ENCODE results near the gene TSPAN15. TPM values are rescaled to one million over a fixed set of nuclear protein-coding genes. Genes with fewer than 3 reads are reported as not detected.

TSPAN15 gene
- polyA plus RNA-seq (ENCODE audit: insufficient read length in 12 of 12) = 10 to 100 TPM in 11 of 12 donors, not detected in 1; 38.6 to 92.3 (median 71.5) TPM
- long read RNA-seq, donor 1, transcript TSPAN15-201 (8 exons, 1,698 nt) = major isoform, 17 of 31 reads
- long read RNA-seq, donor 1, transcript TSPAN15-206 (2 exons, 616 nt) = minor isoform, 7 of 31 reads
- long read RNA-seq, donor 1, partial matches to known transcripts = 5 of 31 reads
- long read RNA-seq, donor 1, other reads (novel, unspliced or antisense) = 0 of 31 reads
- long read RNA-seq, donor 2, transcript TSPAN15-201 (8 exons, 1,698 nt) = major isoform, 24 of 35 reads
- long read RNA-seq, donor 2, transcript TSPAN15-204 (2 exons, 674 nt) = minor isoform, 7 of 35 reads
- long read RNA-seq, donor 2, partial matches to known transcripts = 0 of 35 reads
- long read RNA-seq, donor 2, other reads (novel, unspliced or antisense) = 0 of 35 reads
- long read RNA-seq, donor 3, transcript TSPAN15-201 (8 exons, 1,698 nt) = major isoform, 7 of 11 reads
- long read RNA-seq, donor 3, partial matches to known transcripts = 0 of 11 reads
- long read RNA-seq, donor 3, other reads (novel, unspliced or antisense) = 0 of 11 reads
- long read RNA-seq, donor 4, transcript TSPAN15-201 (8 exons, 1,698 nt) = major isoform, 9 of 20 reads
- long read RNA-seq, donor 4, partial matches to known transcripts = 5 of 20 reads
- long read RNA-seq, donor 4, other reads (novel, unspliced or antisense) = 0 of 20 reads
- long read RNA-seq, donor 5 = 0 reads
- long read RNA-seq, donor 6, transcript TSPAN15-204 (2 exons, 674 nt) = minor isoform, 7 of 20 reads
- long read RNA-seq, donor 6, transcript TSPAN15-201 (8 exons, 1,698 nt) = major isoform, 12 of 20 reads
- long read RNA-seq, donor 6, partial matches to known transcripts = 0 of 20 reads
- long read RNA-seq, donor 6, other reads (novel, unspliced or antisense) = 0 of 20 reads
- long read RNA-seq, donor 7, transcript TSPAN15-201 (8 exons, 1,698 nt) = minor isoform, 9 of 19 reads
- long read RNA-seq, donor 7, transcript TSPAN15-204 (2 exons, 674 nt) = major isoform, 10 of 19 reads
- long read RNA-seq, donor 7, partial matches to known transcripts = 0 of 19 reads
- long read RNA-seq, donor 7, other reads (novel, unspliced or antisense) = 0 of 19 reads
- long read RNA-seq, donor 8, transcript TSPAN15-201 (8 exons, 1,698 nt) = minor isoform, 12 of 35 reads
- long read RNA-seq, donor 8, transcript TSPAN15-207 (6 exons, 693 nt) = minor isoform, 6 of 35 reads
- long read RNA-seq, donor 8, transcript TSPAN15-204 (2 exons, 674 nt) = major isoform, 13 of 35 reads
- long read RNA-seq, donor 8, partial matches to known transcripts = 0 of 35 reads
- long read RNA-seq, donor 8, other reads (novel, unspliced or antisense) = 0 of 35 reads
- long read RNA-seq, donor 9, transcript TSPAN15-201 (8 exons, 1,698 nt) = major isoform, 10 of 16 reads
- long read RNA-seq, donor 9, partial matches to known transcripts = 0 of 16 reads
- long read RNA-seq, donor 9, other reads (novel, unspliced or antisense) = 0 of 16 reads
- long read RNA-seq, donor 10, transcript TSPAN15-201 (8 exons, 1,698 nt) = major isoform, 31 of 53 reads
- long read RNA-seq, donor 10, transcript TSPAN15-204 (2 exons, 674 nt) = minor isoform, 13 of 53 reads
- long read RNA-seq, donor 10, partial matches to known transcripts = 8 of 53 reads
- long read RNA-seq, donor 10, other reads (novel, unspliced or antisense) = 0 of 53 reads
- long read RNA-seq, donor 11, transcript TSPAN15-204 (2 exons, 674 nt) = minor isoform, 8 of 24 reads
- long read RNA-seq, donor 11, transcript TSPAN15-201 (8 exons, 1,698 nt) = major isoform, 14 of 24 reads
- long read RNA-seq, donor 11, partial matches to known transcripts = 0 of 24 reads
- long read RNA-seq, donor 11, other reads (novel, unspliced or antisense) = 0 of 24 reads

GRCh38 chr10:69451209-69451783 is at the start of gene TSPAN15:
TSS of gene TSPAN15 (plus strand) at chr10:69451465. CDS start at chr10:69451595, 130 bp downstream.
- DNase-seq = peak; percentile 85

DNA sequence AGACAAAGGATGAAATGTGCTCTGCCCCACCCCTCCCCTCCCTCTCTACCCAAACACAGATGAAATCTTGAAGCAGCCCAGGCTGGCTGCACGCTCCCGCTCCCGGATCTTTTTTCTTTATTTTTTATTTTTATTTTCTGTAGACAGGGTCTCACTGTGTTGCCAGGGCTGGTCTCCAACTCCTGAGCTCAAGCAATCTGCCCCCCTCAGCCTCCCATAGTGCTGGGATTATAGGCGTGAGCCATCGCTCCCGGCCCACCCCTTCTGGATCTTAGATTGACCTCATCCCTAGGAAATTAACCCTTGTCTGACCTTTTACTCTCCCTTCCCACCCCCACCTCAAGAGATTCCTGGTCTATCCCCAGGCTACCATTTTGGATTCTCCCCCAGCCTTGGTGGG is 48.9 kb upstream of the TSPAN15 start:
- no peak for DNase-seq

GRCh38 chr10:69403066-69403465 is 48.2 kb upstream of the TSPAN15 start:
- DNase-seq = no peak

- DNase-seq = no peak
These were observed 47.7 kb upstream of the TSPAN15 start for GRCh38 chr10:69403519-69403918.

GRCh38 chr10:69404786-69405185 is 46.5 kb upstream of the TSPAN15 start:
- no peak for DNase-seq

DNA sequence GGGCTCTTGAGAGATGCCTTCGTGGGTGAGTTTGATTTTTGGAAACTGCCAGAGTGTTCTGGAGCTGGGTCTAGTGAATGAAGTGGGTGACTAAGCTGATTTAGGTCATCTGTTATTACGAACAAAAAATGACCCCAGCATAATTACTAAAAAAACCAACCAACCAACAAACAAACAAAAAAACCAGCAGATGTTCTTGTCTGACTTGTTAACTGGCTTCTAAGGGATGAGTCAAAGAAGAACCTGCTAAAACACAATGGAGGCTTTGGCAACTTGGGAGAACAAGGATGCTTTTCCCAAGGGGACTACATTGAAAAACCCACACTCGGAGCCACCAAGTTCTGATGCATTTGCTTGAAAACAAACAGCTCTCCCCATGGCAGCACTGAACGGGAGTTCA is 46.0 kb upstream of the TSPAN15 start:
- DNase-seq = no peak

- DNase-seq = no peak
These were observed 44.9 kb upstream of the TSPAN15 start for GRCh38 chr10:69406302-69406811.

GRCh38 chr10:69406816-69407580 is 44.3 kb upstream of the TSPAN15 start:
- no peak for DNase-seq

- no peak for DNase-seq
These were observed 43.5 kb upstream of the TSPAN15 start for GRCh38 chr10:69407621-69408301.

DNA sequence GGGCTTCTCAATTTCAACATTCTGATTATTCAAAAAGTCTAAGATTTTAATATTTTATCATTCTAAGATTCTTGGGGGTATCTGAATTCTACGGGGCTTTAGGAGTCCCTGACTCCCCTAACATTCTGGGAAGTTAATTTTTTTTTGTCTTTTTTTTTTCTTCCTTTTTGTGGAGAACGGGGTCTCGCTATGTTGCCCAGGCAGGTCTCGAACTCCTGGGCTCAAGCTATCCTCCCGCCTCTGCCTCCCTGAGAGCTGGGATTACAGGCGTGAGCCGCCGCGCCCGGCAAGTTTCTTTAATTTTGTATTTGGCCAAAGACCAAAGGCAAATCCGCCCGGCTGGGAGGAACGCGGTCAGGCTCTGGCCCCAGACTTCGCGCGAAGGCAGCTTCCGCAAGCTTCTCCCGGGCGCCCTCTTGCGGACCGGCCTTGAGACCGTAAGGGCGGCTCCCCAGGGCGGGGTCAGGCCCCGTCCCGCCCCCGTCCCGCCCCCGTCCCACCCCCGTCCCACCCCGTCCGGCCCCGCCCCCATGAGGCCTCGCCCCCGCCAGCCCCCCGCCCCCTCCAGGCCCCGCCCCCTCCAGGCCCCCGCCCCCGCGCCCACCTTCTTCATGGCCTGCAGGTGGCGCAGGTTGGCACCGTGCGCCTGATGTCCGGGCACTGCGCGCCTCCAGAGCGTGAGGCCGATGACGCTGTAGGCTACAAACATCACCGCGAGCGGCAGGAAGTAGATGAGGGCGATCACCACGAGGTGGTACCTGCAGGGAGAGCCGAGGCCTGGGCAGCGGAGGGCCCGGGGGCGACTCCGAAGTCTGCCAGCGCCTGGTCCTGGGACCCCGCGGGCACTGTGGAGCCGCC is 42.7 kb upstream of the TSPAN15 start:
- DNase-seq = peak; percentile 89

DNA sequence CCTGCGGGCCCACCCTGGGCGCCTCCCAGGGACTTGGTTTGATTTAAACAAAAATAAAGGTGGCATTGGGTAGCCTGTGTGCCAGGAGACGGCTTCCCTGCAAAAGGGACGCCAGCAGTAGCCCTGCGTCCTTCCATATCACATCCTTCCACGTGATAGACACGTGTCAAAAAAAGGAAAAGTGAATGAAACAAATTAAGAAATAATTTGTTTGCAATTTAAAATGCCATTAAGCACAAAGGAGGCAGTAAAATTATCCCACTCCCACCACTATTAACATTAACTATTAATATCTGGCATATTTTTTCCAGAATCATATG is 42.1 kb upstream of the TSPAN15 start:
- no peak for DNase-seq

- no peak for DNase-seq
These were observed 41.3 kb upstream of the TSPAN15 start for GRCh38 chr10:69409968-69410367.

GRCh38 chr10:69410487-69410886 is 40.8 kb upstream of the TSPAN15 start:
- no peak for DNase-seq

DNA sequence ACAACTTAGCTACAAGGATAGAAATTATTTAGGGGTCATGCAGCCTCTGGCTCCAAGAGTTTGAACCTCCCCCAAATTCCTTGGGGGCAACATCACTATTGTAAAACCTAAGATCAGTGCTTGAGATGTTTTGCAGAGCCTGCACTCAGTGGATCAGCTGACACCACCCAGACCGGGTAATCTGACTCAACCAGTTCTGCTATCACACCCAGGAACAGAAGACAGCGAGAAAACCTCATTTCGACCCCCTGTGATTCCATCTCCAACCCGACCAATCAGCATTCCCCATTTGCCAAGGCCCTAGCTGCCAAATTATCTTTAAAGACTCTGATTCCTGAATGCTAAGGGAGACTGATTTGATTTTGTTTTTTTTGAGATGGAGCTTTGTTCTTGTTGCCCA is 39.8 kb upstream of the TSPAN15 start:
- no peak for DNase-seq

DNA sequence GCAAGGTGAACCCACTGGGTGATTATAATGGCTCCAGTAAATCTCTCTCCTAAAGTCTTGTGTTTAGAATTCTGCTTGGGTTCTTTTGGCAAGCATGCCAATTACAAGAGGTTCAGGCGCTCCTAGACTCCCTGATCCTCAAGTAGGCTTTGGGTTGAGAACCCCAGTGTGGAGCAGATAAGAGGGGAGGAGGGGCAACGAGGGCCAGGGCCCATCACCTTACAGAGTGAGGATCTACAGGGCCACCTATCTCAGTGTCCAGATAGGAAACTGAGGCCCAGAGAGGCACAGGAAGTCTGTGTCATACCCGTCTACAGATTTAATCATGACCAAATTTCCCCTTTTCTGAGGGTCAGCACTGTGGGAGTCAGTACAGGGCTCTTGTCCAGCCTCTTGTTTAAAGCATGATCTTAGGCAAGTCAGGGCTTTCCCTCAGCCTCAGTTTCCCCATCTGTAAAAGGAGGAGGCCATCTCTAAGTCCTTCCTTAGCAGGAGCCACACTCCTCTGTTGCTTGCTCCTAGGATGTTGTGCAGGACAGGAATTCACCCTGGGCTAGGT is 39.0 kb upstream of the TSPAN15 start:
- no peak for DNase-seq

DNA sequence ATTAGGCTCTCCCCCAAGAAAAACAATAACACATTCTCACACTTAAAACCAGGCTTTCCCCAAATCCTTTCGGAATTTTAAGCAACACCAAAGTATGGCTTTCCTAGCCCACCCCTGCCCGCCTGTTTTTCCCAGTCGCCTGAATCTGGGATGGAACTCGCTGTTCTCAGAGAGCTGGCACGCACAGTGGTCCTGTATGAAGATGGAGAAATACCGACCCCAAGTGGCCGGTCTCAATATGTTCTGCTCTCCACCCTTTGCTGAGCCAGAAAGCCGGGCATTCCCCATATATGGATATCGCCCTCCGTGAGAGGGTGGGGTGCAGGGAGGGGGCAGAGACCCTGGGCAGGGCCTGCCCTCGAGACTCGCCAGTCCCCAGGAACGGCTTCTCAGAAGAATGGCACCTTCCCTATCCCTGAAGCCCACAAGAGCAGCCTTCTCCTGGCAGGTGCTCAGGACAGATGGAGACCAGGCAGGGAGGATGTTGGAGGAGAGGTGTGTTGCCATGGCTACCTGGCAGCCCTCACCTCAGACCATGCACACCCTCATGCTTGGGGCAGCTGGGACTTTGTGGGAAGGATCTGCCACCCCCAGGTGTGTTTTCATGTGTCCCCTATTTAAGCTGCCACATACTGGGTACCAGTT is 37.9 kb upstream of the TSPAN15 start:
- DNase-seq = peak; percentile 63
